ENCODE results near the gene ZNF283.
"Not testable (repeated sequence)": the region's sequence is repeated elsewhere in the genome, so short reads cannot be mapped to it uniquely, and the experiment has no call there.

The ZNF283 gene

GRCh38 chr19:43804432-43804831 is 22.7 kb upstream of the ZNF283 start:
- peaks cover 0 to 30% of the 10 kb centered on the region in 2 donors for H3K27me3 ChIP-seq
- no peaks in the 10 kb centered on the region for H3K9me3 ChIP-seq
- TF ChIP-seq CTCF (IDR thresholded peaks at IDR 0.05): no peak
- H3K27ac ChIP-seq: no peak overlapping the region
- no peaks in the 10 kb centered on the region for H3K36me3 ChIP-seq
- H3K4me1 ChIP-seq: no peaks in the 10 kb centered on the region
- intact Hi-C loops (cut with DNase I; ENCODE audit: low total_unique reads): no loop called here
- no peak overlapping the region for H3K4me3 ChIP-seq
- no peak for DNase-seq

GRCh38 chr19:43806401-43806800 is 20.7 kb upstream of the ZNF283 start:
- H3K9me3 ChIP-seq; H3K4me3 ChIP-seq; intact Hi-C loops (cut with DNase I; ENCODE audit: low total_unique reads); DNase-seq; H3K27ac ChIP-seq; H3K36me3 ChIP-seq; H3K4me1 ChIP-seq: not testable (repeated sequence)
- H3K27me3 ChIP-seq: peaks cover 0 to 24% of the 10 kb centered on the region in 2 donors

- DNase-seq: no peak
- no peak overlapping the region for H3K27ac ChIP-seq
- TF ChIP-seq CTCF (IDR thresholded peaks at IDR 0.05): no peak
- intact Hi-C loops (cut with DNase I; ENCODE audit: low total_unique reads): no loop called here
- peaks cover 0 to 22% of the 10 kb centered on the region in 2 donors for H3K27me3 ChIP-seq
- no peak overlapping the region for H3K4me3 ChIP-seq
- H3K36me3 ChIP-seq: no peaks in the 10 kb centered on the region
- H3K9me3 ChIP-seq: no peaks in the 10 kb centered on the region
- H3K4me1 ChIP-seq: no peaks in the 10 kb centered on the region
Observed at GRCh38 chr19:43806848-43807247, 20.3 kb upstream of the ZNF283 start.

- no peak overlapping the region for H3K4me3 ChIP-seq
- H3K27me3 ChIP-seq: peaks cover 0 to 16% of the 10 kb centered on the region in 2 donors
- no peaks in the 10 kb centered on the region for H3K36me3 ChIP-seq
- TF ChIP-seq CTCF (IDR thresholded peaks at IDR 0.05): no peak
- H3K27ac ChIP-seq: no peak overlapping the region
- intact Hi-C loops (cut with DNase I; ENCODE audit: low total_unique reads): no loop called here
- DNase-seq: no peak
- H3K4me1 ChIP-seq: no peaks in the 10 kb centered on the region
- H3K9me3 ChIP-seq: no peaks in the 10 kb centered on the region
Observed at GRCh38 chr19:43807651-43808050, 19.5 kb upstream of the ZNF283 start.

GRCh38 chr19:43809762-43810696 is 17.1 kb upstream of the ZNF283 start:
- DNase-seq: no peak
- TF ChIP-seq CTCF (IDR thresholded peaks at IDR 0.05): peak; percentile 44 to 54
- Histone ChIP-seq H3K9me3 (no peaks in the 10 kb centered on the region), H3K4me3 (no peak overlapping the region), H3K27ac (no peak overlapping the region), H3K27me3 (peaks cover 0 to 12% of the 10 kb centered on the region in 2 donors), H3K36me3 (no peaks in the 10 kb centered on the region), H3K4me1 (no peaks in the 10 kb centered on the region)
- intact Hi-C loops (cut with DNase I; ENCODE audit: low total_unique reads): no loop called here

- no peaks in the 10 kb centered on the region for H3K4me1 ChIP-seq
- intact Hi-C loops (cut with DNase I; ENCODE audit: low total_unique reads): no loop called here
- H3K9me3 ChIP-seq: no peaks in the 10 kb centered on the region
- H3K27me3 ChIP-seq: peaks cover 0 to 12% of the 10 kb centered on the region in 2 donors
- no peak for TF ChIP-seq CTCF (IDR thresholded peaks at IDR 0.05)
- no peak overlapping the region for H3K27ac ChIP-seq
- no peak for DNase-seq
- no peak overlapping the region for H3K4me3 ChIP-seq
- H3K36me3 ChIP-seq: no peaks in the 10 kb centered on the region
Observed at GRCh38 chr19:43811837-43812236, 15.3 kb upstream of the ZNF283 start.

Measured in tibial artery (tissue), 4 donors.